AG09309 (cell line): ENCODE data around the gene GPX5.

Source experiments
- DNase-seq: peaks from one replicate; pipeline ENCODE4 v3.0.0-alpha.2; 2010; ENCODE audit warnings: low read depth
- H3K4me3 ChIP-seq: 2 replicates; pipeline ENCODE4 v1.5.1; 2011; ENCODE audit warnings: mild to moderate bottlenecking, low read depth, low read length, moderate library complexity; ENCODE audit not compliant: control insufficient read depth
- TF ChIP-seq, protein P1 (sequence below): IDR thresholded peaks from 2 replicates; pipeline ENCODE4 v1.5.1; 2011; ENCODE audit warnings: mild to moderate bottlenecking, low read depth, low read length, inconsistent platforms; ENCODE audit not compliant: insufficient read depth, control insufficient read depth; ENCODE audit errors: missing control alignments

GPX5 gene

GRCh38 chr6:28555136-28555535 lies 29.5 kb downstream of the GPX5 start:
- no peak overlapping the region for H3K4me3 ChIP-seq
- TF ChIP-seq, protein P1, sequence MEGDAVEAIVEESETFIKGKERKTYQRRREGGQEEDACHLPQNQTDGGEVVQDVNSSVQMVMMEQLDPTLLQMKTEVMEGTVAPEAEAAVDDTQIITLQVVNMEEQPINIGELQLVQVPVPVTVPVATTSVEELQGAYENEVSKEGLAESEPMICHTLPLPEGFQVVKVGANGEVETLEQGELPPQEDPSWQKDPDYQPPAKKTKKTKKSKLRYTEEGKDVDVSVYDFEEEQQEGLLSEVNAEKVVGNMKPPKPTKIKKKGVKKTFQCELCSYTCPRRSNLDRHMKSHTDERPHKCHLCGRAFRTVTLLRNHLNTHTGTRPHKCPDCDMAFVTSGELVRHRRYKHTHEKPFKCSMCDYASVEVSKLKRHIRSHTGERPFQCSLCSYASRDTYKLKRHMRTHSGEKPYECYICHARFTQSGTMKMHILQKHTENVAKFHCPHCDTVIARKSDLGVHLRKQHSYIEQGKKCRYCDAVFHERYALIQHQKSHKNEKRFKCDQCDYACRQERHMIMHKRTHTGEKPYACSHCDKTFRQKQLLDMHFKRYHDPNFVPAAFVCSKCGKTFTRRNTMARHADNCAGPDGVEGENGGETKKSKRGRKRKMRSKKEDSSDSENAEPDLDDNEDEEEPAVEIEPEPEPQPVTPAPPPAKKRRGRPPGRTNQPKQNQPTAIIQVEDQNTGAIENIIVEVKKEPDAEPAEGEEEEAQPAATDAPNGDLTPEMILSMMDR = no peak
- no peak for DNase-seq

DNA sequence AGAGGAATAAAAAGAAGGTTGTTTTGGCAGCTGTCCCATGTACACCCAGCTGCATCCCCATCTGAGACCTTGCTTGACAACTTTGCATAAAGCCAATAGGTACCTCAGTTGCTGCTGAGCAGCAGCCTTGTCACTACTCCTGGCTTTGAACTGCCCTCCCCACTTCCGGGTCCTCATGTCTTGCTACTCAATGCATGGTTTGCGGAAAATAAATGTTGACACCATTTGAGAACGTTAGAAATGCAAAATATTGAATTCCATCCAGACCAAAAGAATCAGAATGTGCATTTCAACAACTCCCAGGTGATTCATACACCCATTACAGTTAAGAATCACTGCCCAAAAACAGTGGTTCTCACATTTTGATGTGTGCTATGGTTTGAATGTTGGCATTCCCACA lies 32.9 kb downstream of the GPX5 start:
- DNase-seq = no peak

GRCh38 chr6:28563430-28564095 lies 37.9 kb downstream of the GPX5 start:
- TF ChIP-seq, protein P1 = no peak
- H3K4me3 ChIP-seq = no peak overlapping the region
- no peak for DNase-seq

More for the DNA sequence above, 32.9 kb downstream of the GPX5 start:
- no peak overlapping the region for H3K4me3 ChIP-seq
- TF ChIP-seq, protein P1 = no peak

DNA sequence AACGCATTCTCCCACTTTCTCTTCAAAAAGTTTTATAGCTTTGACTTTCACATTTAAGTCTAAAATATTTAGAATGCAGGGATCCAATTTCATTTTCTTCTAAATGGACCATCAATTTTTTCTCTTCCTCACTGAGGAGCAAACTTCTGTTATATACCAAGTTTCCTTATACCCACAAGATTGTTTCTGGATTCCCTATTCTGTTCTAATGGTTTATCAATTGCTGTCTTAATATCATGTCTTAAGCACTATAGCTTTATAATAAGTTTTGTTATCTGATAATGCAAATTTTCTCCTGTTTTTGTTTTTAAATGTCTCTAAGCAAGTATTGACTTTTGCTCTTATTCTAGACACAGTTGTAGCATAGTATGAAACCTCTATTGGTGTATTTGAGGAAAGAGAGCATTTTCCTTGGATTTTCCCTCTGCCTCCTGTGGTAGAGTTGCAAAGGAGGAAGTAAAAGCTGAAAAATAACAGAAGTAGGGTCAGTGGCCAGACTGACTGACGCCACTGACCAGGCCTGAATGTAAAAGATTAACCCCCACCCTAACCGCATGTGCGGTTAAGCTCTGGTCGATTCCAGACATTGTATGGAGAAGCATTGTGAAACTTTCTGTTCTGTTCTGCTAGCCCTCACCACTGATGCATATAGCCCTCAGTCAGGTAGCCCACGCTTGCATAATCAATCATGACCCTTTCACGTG lies 40.3 kb downstream of the GPX5 start:
- H3K4me3 ChIP-seq = no peak overlapping the region
- TF ChIP-seq, protein P1 = no peak
- no peak for DNase-seq

- no peak overlapping the region for H3K4me3 ChIP-seq
- DNase-seq = no peak
- TF ChIP-seq, protein P1 = no peak
Measured at GRCh38 chr6:28566527-28567252, 41.0 kb downstream of the GPX5 start.

DNA sequence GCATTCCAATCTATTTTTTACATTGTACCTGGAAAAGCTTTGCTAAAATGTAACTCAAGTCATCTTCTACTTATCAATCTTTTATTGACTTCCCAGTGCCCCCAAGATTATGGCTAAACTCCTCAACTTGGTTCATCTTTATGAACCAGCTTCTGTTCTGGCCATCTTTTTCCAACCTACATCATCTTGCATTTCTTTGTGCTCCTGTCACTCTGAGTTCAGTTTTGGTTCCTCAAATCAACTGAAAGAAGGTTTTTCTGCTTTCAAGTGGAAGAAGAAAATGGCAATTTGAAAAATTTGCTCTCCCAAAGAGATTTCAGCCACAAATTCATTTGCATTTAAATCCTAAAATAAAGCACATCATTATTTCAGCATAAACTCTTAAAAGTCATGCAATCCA lies 41.8 kb downstream of the GPX5 start:
- no peak overlapping the region for H3K4me3 ChIP-seq
- TF ChIP-seq, protein P1 = no peak
- DNase-seq = no peak
